ENCODE measurements around the gene MORN1. TPM values are rescaled to one million over a fixed set of nuclear protein-coding genes. Genes with fewer than 3 reads are reported as not detected.

The MORN1 gene
- total RNA-seq, 4 donors from 2014 or later, result 4.9 to 21.5 (median 15.9) TPM

GRCh38 chr1:2292725-2293450 lies 98.5 kb downstream of the MORN1 start:
- Histone ChIP-seq H3K9me3 (no peaks in the 10 kb centered on the region), H3K27me3 (no peaks in the 10 kb centered on the region), H3K4me1 (peaks cover 3 to 68% (median 23%) of the 10 kb centered on the region in 4 donors), H3K36me3 (no peaks in the 10 kb centered on the region), H3K4me3 (no peak overlapping the region), H3K27ac (peak overlapping the region in 2 of 4 donors; percentile 0 to 84)
- TF ChIP-seq, protein P1, sequence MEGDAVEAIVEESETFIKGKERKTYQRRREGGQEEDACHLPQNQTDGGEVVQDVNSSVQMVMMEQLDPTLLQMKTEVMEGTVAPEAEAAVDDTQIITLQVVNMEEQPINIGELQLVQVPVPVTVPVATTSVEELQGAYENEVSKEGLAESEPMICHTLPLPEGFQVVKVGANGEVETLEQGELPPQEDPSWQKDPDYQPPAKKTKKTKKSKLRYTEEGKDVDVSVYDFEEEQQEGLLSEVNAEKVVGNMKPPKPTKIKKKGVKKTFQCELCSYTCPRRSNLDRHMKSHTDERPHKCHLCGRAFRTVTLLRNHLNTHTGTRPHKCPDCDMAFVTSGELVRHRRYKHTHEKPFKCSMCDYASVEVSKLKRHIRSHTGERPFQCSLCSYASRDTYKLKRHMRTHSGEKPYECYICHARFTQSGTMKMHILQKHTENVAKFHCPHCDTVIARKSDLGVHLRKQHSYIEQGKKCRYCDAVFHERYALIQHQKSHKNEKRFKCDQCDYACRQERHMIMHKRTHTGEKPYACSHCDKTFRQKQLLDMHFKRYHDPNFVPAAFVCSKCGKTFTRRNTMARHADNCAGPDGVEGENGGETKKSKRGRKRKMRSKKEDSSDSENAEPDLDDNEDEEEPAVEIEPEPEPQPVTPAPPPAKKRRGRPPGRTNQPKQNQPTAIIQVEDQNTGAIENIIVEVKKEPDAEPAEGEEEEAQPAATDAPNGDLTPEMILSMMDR (IDR thresholded peaks at IDR 0.05), result no peak
- TF ChIP-seq POLR2A (IDR thresholded peaks at IDR 0.05), result no peak
- DNase-seq, result no peak

DNA sequence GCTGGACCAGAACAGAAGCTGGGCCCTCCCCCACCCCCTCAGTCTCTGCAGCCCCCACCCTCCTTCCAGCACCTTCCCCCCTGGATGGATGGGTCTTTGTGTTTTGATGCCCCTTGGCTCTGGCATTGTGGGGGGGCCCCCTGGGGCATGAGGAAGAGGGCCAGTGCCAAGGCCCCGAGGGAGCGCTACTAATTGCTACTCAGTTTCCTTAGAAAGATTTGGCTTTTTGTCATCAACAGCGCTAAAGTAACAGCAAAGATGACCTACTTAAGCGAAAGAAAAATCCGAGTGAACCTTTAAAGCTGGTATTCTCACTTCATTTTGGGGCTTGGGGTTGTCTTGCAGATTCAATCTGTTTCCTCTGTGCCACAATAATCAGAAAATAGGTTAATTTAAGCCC lies 99.8 kb downstream of the MORN1 start:
- peak overlapping the region; percentile 75 to 84 (median 81) for H3K27ac ChIP-seq
- no peaks in the 10 kb centered on the region for H3K27me3 ChIP-seq
- H3K4me1 ChIP-seq, result peaks cover 3 to 73% (median 21%) of the 10 kb centered on the region in 4 donors
- no peaks in the 10 kb centered on the region for H3K36me3 ChIP-seq
- TF ChIP-seq, protein P1 (IDR thresholded peaks at IDR 0.05), result no peak
- TF ChIP-seq POLR2A (IDR thresholded peaks at IDR 0.05), result no peak
- peak overlapping the region in 2 of 4 donors; percentile 33 to 37 for H3K4me3 ChIP-seq
- DNase-seq, result no peak
- H3K9me3 ChIP-seq, result no peaks in the 10 kb centered on the region

DNA sequence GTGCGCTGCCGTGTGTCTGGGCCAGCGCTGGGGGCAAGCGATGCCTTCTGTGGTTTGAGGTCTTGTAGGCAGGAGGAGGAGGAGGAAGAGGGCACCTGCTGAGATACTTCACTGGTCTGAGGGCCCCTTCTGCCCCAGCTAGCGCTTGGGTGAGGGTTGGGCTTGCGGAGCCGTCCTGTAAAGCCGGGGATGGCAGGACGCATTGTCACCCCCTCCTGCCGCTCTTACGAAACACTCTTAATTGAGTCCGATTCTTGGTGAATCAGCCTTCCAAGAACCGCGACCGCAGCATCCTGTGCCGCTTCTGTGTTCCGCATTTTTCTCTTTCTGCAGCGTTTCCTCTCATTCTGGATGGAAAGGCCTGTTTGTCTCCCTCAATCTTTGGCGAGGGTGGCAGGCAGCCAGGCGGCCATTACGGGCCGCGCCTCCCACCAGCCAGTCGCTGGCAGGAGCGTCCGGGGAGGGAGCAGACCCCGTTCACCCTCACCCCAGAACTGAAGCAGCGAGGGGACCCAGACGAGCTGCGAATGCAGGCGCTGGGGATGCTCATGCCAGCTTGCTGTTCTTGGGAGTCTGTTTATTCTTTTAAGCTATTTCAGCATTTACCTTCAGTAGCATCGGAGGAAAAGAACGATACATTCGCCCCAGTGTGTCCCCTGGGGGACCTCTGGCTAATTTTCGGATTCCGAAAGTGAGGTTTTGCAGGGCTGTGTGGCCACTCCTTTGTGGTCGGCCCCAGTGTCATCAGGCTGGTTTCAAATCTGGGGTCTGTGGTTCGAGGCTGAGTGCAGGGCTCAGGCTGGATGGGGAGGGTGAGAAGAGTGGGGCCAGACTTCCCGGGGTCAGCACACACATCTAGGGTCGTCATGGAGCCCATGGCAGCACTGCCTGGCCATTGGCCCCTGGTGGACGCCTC lies 100.5 kb downstream of the MORN1 start:
- Histone ChIP-seq H3K27me3 (no peaks in the 10 kb centered on the region), H3K4me1 (peaks cover 3 to 73% (median 21%) of the 10 kb centered on the region in 4 donors), H3K9me3 (no peaks in the 10 kb centered on the region), H3K27ac (peak overlapping the region; percentile 75 to 84 (median 81)), H3K36me3 (no peaks in the 10 kb centered on the region), H3K4me3 (peak overlapping the region; percentile 9 to 37 (median 34))
- TF ChIP-seq, protein P1 (IDR thresholded peaks at IDR 0.05), result no peak
- TF ChIP-seq POLR2A (IDR thresholded peaks at IDR 0.05), result no peak
- peak; percentile 71 to 94 (median 90) for DNase-seq

GRCh38 chr1:2290171-2290578 lies 101.2 kb downstream of the MORN1 start:
- DNase-seq, result no peak
- no peaks in the 10 kb centered on the region for H3K9me3 ChIP-seq
- TF ChIP-seq, protein P1 (IDR thresholded peaks at IDR 0.05), result no peak
- TF ChIP-seq POLR2A (IDR thresholded peaks at IDR 0.05), result no peak
- peak overlapping the region; percentile 9 to 37 (median 26) for H3K4me3 ChIP-seq
- H3K27me3 ChIP-seq, result no peaks in the 10 kb centered on the region
- H3K36me3 ChIP-seq, result no peaks in the 10 kb centered on the region
- H3K4me1 ChIP-seq, result peaks cover 3 to 72% (median 21%) of the 10 kb centered on the region in 4 donors
- peak overlapping the region; percentile 75 to 84 (median 81) for H3K27ac ChIP-seq

- no peak for TF ChIP-seq POLR2A (IDR thresholded peaks at IDR 0.05)
- TF ChIP-seq, protein P1 (IDR thresholded peaks at IDR 0.05), result no peak
Observed at GRCh38 chr1:2289607-2290006, 101.7 kb downstream of the MORN1 start.

More at GRCh38 chr1:2289607-2290006, 101.7 kb downstream of the MORN1 start:
- no peaks in the 10 kb centered on the region for H3K27me3 ChIP-seq
- peak overlapping the region; percentile 75 to 84 (median 81) for H3K27ac ChIP-seq
- DNase-seq, result no peak
- H3K9me3 ChIP-seq, result no peaks in the 10 kb centered on the region
- no peaks in the 10 kb centered on the region for H3K36me3 ChIP-seq
- peaks cover 3 to 68% (median 21%) of the 10 kb centered on the region in 4 donors for H3K4me1 ChIP-seq
- H3K4me3 ChIP-seq, result no peak overlapping the region
